ENCODE measurements around the gene CAPN11. TPM values are rescaled to one million over a fixed set of nuclear protein-coding genes. Genes with fewer than 3 reads are reported as not detected.
"Not testable (repeated sequence)": the region's sequence is repeated elsewhere in the genome, so short reads cannot be mapped to it uniquely, and the experiment has no call there.

The CAPN11 gene
- total and polyA plus RNA-seq, 2 donors (not counting 1 experiment from before 2014, with no cell fraction given): not detected

GRCh38 chr6:44229376-44230033 lies 70.9 kb downstream of the CAPN11 start:
- H3K27ac ChIP-seq (ENCODE audit: insufficient read depth, low read length): no peak overlapping the region
- H3K9ac ChIP-seq (ENCODE audit: insufficient read depth, low read length): no peak overlapping the region
- no peak overlapping the region for H2AFZ ChIP-seq (ENCODE audit: low read length)
- no peak overlapping the region for H3K4me2 ChIP-seq (ENCODE audit: extremely low read depth, insufficient read depth, low read length)
- TF ChIP-seq, protein P1, sequence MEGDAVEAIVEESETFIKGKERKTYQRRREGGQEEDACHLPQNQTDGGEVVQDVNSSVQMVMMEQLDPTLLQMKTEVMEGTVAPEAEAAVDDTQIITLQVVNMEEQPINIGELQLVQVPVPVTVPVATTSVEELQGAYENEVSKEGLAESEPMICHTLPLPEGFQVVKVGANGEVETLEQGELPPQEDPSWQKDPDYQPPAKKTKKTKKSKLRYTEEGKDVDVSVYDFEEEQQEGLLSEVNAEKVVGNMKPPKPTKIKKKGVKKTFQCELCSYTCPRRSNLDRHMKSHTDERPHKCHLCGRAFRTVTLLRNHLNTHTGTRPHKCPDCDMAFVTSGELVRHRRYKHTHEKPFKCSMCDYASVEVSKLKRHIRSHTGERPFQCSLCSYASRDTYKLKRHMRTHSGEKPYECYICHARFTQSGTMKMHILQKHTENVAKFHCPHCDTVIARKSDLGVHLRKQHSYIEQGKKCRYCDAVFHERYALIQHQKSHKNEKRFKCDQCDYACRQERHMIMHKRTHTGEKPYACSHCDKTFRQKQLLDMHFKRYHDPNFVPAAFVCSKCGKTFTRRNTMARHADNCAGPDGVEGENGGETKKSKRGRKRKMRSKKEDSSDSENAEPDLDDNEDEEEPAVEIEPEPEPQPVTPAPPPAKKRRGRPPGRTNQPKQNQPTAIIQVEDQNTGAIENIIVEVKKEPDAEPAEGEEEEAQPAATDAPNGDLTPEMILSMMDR (conservative IDR thresholded peaks at IDR 0.05 in 1 of 2, IDR thresholded peaks at IDR 0.05 in 1 of 2; ENCODE audit: low read depth in 1 of 2, low read length in 2 of 2): no peak
- TF ChIP-seq EZH2 (IDR thresholded peaks at IDR 0.05; ENCODE audit: low read length, missing control alignments): no peak
- no peaks in the 10 kb centered on the region for H4K20me1 ChIP-seq (ENCODE audit: control insufficient read depth, extremely low read depth, insufficient read depth, low read length)
- peaks cover 13% of the 10 kb centered on the region for H3K4me1 ChIP-seq (ENCODE audit: control insufficient read depth, extremely low read depth, insufficient read depth, low read length)
- H3K27me3 ChIP-seq (ENCODE audit: control insufficient read depth, insufficient read depth, low read length): no peaks in the 10 kb centered on the region
- no peak overlapping the region for H3K4me3 ChIP-seq (replicated peaks in 1 of 4; ENCODE audit: control extremely low read depth in 1 of 4, insufficient read depth in 1 of 4, low read depth in 3 of 4, low read length in 4 of 4)
- H3K36me3 ChIP-seq (ENCODE audit: control insufficient read depth, insufficient read depth, low read length): peaks cover 6% of the 10 kb centered on the region
- no peaks in the 10 kb centered on the region for H3K9me3 ChIP-seq (ENCODE audit: control insufficient read depth, insufficient read depth, low read depth, low read length)
- no peak for DNase-seq (ENCODE audit: low read depth in 2 of 2)
- H3K79me2 ChIP-seq (ENCODE audit: control insufficient read depth, insufficient read depth, low read length): peaks cover 4% of the 10 kb centered on the region

DNA sequence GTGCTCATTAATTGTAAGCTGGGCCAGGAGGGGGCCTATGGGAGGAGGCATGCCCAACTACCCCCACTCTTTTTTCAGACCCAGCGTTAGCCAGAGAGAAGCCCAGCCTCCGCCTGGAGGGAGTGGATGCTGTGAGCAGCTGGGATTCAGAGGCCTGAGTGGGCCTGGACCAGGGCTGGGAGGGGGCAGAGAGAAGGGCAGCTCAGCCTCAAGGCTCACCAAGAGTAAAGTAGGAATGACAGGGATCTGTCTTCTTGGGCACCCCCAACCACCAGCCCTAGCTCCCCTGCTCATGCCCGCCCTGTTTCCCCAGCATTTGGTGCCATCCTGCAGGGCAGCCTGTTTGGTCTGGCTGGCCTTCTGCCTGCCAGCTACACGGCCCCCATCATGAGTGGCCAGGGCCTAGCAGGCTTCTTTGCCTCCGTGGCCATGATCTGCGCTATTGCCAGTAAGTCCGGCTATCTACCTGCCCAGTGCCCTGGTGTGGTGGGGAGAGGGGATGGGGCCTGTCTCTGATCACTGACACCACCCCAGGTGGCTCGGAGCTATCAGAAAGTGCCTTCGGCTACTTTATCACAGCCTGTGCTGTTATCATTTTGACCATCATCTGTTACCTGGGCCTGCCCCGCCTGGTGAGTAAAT lies 71.5 kb downstream of the CAPN11 start:
- Histone ChIP-seq H3K36me3 (ENCODE audit: control insufficient read depth, insufficient read depth, low read length) (peaks cover 6% of the 10 kb centered on the region), H3K79me2 (ENCODE audit: control insufficient read depth, insufficient read depth, low read length) (no peaks in the 10 kb centered on the region), H3K4me1 (ENCODE audit: control insufficient read depth, extremely low read depth, insufficient read depth, low read length) (peaks cover 13% of the 10 kb centered on the region), H2AFZ (ENCODE audit: low read length) (no peak overlapping the region), H3K27ac (ENCODE audit: insufficient read depth, low read length) (no peak overlapping the region), H3K4me2 (ENCODE audit: extremely low read depth, insufficient read depth, low read length) (no peak overlapping the region), H3K9ac (ENCODE audit: insufficient read depth, low read length) (no peak overlapping the region), H3K9me3 (ENCODE audit: control insufficient read depth, insufficient read depth, low read depth, low read length) (no peaks in the 10 kb centered on the region), H3K4me3 (replicated peaks in 1 of 4; ENCODE audit: control extremely low read depth in 1 of 4, insufficient read depth in 1 of 4, low read depth in 3 of 4, low read length in 4 of 4) (no peak overlapping the region), H3K27me3 (ENCODE audit: control insufficient read depth, insufficient read depth, low read length) (no peaks in the 10 kb centered on the region), H4K20me1 (ENCODE audit: control insufficient read depth, extremely low read depth, insufficient read depth, low read length) (no peaks in the 10 kb centered on the region)
- no peak for TF ChIP-seq EZH2 (IDR thresholded peaks at IDR 0.05; ENCODE audit: low read length, missing control alignments)
- TF ChIP-seq, protein P1 (conservative IDR thresholded peaks at IDR 0.05 in 1 of 2, IDR thresholded peaks at IDR 0.05 in 1 of 2; ENCODE audit: low read depth in 1 of 2, low read length in 2 of 2): no peak
- DNase-seq (ENCODE audit: low read depth in 2 of 2): no peak

DNA sequence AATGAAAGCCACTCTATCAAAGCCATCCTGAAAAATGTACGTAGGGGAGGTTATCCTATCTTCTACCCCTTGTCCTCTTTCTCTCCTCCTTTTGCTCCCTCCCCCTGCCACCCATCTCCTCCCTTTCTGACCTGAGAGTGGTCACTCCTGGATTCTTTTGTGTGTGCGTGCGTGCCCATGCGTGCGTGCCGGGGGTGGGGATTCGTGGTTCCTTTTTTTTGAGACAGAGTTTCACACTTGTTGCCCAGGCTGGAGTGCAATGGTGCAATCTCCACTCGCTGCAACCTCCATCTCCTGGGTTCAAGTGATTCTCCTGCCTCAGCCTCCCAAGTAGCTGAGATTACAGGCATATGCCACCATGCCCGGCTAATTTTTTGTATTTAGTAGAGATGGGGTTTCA lies 72.8 kb downstream of the CAPN11 start:
- H3K4me3 ChIP-seq (replicated peaks in 1 of 4; ENCODE audit: control extremely low read depth in 1 of 4, insufficient read depth in 1 of 4, low read depth in 3 of 4, low read length in 4 of 4); H3K79me2 ChIP-seq (ENCODE audit: control insufficient read depth, insufficient read depth, low read length); DNase-seq (ENCODE audit: low read depth in 2 of 2); H3K9ac ChIP-seq (ENCODE audit: insufficient read depth, low read length); H2AFZ ChIP-seq (ENCODE audit: low read length); H3K27me3 ChIP-seq (ENCODE audit: control insufficient read depth, insufficient read depth, low read length); H3K27ac ChIP-seq (ENCODE audit: insufficient read depth, low read length); H3K9me3 ChIP-seq (ENCODE audit: control insufficient read depth, insufficient read depth, low read depth, low read length); H3K36me3 ChIP-seq (ENCODE audit: control insufficient read depth, insufficient read depth, low read length); H3K4me2 ChIP-seq (ENCODE audit: extremely low read depth, insufficient read depth, low read length); H4K20me1 ChIP-seq (ENCODE audit: control insufficient read depth, extremely low read depth, insufficient read depth, low read length): not testable (repeated sequence)
- H3K4me1 ChIP-seq (ENCODE audit: control insufficient read depth, extremely low read depth, insufficient read depth, low read length): peaks cover 13% of the 10 kb centered on the region

Data from fibroblast of lung (primary cell).